ENCODE results near the gene TBC1D22A.

The TBC1D22A gene

DNA sequence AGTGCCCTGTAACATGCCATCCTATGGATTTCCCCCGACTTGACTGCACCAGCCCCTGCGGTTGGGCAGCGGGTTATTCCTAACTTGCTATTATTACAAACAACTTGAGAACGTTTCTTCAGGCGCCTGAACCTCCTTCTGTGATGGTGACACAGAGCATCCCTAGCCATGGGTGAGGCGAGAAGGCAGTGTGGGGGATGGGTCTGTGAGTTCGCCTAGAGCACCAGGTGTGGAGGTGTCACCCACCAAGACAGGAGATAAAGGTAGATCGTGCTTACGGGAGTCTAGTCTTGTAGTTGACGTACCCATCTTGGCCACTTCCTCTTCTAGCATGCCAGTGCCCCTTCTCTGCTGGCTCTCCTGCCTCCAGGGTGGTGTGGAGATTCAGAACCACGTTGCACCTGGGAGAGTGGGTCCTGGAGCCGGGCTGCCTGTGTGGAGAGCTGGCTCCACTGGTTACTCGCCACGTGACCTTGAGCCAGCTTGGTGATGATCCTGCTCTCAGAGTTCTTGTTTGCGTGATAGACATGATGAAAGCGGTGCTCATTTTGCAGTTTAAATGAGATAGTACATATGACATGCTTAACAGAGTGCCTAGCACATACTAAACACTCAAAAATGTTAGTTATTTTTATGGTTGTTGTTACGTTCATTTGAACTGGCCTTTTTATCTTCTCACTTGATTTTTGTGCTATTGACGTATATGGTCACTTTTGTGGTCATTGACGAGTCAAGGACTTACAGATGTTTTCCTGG lies 37.8 kb downstream of the TBC1D22A start:
- Histone ChIP-seq H3K4me1 (ENCODE audit: insufficient read depth, low read length) (peaks cover 5% of the 10 kb centered on the region), H3K27me3 (ENCODE audit: insufficient read depth, low read length) (no peaks in the 10 kb centered on the region)

DNA sequence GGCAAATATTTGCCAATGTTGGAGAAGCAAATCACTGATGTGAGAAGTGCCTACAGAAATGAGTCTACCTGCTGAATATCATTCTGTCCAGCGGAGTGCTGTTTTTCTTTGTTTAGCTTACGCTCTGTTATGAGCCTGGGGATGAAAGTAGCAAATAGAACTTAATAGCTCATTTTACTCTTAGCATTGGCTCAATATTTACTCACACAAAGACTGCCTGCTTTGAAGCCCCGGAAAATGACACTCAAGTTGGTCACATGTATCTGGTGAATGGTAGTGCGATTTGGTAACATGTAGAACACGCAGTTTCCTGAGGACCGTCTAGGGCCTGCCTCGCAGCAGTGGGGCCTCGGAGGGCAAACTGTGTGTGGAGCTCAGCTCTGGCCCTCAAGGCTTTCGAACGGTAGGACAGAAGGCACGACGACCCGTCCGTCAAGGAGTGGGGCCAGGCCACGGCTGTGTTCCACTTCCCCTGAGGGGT lies 38.9 kb downstream of the TBC1D22A start:
- Histone ChIP-seq H2AFZ (ENCODE audit: low read depth, low read length) (no peak overlapping the region), H3K36me3 (ENCODE audit: insufficient read depth, low read length) (peaks cover 9% of the 10 kb centered on the region)

More for the DNA sequence above, 37.8 kb downstream of the TBC1D22A start:
- no peaks in the 10 kb centered on the region for H3K9me3 ChIP-seq (ENCODE audit: low read length)
- H3K4me3 ChIP-seq (ENCODE audit: low read length): no peak overlapping the region
- H3K36me3 ChIP-seq (ENCODE audit: insufficient read depth, low read length): peaks cover 7% of the 10 kb centered on the region
- H2AFZ ChIP-seq (ENCODE audit: low read depth, low read length): no peak overlapping the region

DNA sequence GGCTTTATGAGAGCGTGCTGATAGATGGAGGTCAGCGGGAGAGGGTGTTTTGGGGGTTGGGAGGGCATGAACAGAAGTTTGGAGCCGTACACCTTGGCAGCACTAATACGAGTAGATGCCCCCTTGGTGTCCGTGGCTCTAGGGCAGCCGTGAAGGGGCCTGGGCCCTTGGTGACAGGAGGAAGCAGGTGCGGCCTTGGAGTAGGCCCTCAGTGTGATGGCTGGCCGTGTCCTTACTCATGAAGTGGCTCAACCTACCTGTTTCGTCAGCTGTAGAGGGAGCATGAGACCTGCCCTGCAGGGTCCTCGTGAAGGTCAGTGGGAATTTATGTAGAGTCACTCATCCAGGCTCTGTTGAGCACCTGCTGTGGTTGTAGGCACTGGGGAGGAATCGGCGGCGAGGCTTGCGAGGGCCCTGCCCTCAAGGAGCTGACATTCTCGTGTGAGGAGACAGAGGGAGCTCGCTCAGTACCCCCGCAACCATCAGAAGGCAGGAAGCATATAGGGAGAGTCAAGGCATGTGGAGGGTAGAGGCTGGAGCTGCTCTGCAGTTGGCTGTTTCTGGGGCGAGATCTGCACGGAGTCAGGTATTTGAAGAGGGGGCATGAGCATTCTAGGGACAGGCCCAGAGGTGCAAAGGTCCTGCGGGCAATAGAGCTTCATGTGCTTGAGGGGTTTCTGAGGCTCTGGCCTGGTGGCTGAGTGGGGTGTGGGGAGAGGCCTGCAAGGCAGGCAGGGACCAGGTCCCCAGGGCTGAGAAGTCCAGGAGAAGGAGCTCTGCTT lies 39.6 kb downstream of the TBC1D22A start:
- H3K9me3 ChIP-seq (ENCODE audit: low read length): no peaks in the 10 kb centered on the region
- H3K27me3 ChIP-seq (ENCODE audit: insufficient read depth, low read length): no peaks in the 10 kb centered on the region
- no peak overlapping the region for H3K4me3 ChIP-seq (ENCODE audit: low read length)
- peaks cover 13% of the 10 kb centered on the region for H3K36me3 ChIP-seq (ENCODE audit: insufficient read depth, low read length)
- peaks cover 5% of the 10 kb centered on the region for H3K4me1 ChIP-seq (ENCODE audit: insufficient read depth, low read length)
- H2AFZ ChIP-seq (ENCODE audit: low read depth, low read length): no peak overlapping the region

More for the DNA sequence above, 38.9 kb downstream of the TBC1D22A start:
- Histone ChIP-seq H3K4me3 (ENCODE audit: low read length) (no peak overlapping the region), H3K27me3 (ENCODE audit: insufficient read depth, low read length) (no peaks in the 10 kb centered on the region), H3K4me1 (ENCODE audit: insufficient read depth, low read length) (peaks cover 5% of the 10 kb centered on the region), H3K9me3 (ENCODE audit: low read length) (no peaks in the 10 kb centered on the region)

DNA sequence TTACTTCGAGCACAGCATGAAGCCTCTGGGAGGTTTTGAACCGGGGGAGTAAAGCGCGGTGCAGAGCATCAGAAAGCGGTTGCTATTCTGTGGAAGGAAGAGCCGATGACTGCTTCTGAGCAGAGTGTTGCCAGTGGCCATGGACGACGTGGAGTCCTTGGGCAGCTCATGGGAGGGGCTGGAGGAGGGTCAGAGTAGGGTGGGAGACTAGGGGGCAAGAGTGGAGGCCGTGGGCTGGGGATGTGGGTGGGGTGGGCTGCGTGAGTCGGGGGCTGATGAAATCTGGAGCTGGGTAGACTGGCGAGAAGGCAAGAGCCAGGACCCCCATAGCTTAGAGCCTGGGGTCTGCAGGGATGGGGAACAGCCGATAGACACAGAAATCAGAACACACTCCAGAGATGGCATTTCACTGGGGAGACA lies 40.2 kb downstream of the TBC1D22A start:
- no peaks in the 10 kb centered on the region for H3K9me3 ChIP-seq (ENCODE audit: low read length)
- no peaks in the 10 kb centered on the region for H3K27me3 ChIP-seq (ENCODE audit: insufficient read depth, low read length)
- peaks cover 15% of the 10 kb centered on the region for H3K36me3 ChIP-seq (ENCODE audit: insufficient read depth, low read length)
- no peak overlapping the region for H3K4me3 ChIP-seq (ENCODE audit: low read length)
- peaks cover 5% of the 10 kb centered on the region for H3K4me1 ChIP-seq (ENCODE audit: insufficient read depth, low read length)
- H2AFZ ChIP-seq (ENCODE audit: low read depth, low read length): no peak overlapping the region

DNA sequence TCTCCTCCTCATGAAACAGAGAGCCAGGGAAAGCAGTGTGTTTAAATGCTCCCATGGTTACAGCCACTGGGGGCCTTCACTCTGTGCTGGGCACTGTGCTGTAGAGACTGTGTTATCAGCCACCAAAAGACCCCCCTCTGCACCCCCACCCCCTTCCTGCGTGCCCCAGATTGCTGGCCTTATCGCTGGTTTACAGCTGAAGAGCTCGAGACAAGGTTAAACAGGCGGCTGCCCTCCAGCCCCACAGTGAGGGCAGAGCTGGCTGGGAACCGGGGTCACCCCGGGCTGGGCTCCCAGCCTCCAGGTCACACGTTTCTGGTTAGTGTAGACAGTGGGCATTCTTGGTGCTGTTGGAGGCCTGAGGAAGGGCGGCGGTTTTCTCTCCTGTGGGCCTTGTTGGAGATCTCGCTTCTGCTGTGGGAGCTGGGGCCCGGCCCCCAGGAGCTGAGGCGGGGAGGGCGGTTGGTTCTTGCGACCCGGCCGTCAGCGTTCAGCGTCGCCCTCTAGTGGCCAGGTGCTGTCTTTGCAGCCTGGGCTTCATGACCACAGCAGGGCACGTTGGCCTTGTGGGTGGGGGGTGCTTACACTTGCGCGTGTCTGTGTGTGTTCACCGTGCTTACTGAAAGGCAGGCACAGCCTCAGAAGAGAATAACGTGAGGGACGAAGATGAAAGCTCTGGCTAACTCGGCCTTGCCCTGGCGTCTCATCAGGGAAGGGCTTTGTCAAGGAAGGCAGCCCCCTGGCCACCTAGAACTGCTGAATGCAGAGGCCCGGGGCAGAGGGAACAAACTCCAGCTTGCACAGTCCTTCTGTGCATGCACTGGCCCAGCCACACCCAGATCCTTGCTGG lies 40.8 kb downstream of the TBC1D22A start:
- Histone ChIP-seq H3K4me1 (ENCODE audit: insufficient read depth, low read length) (peaks cover 5% of the 10 kb centered on the region), H2AFZ (ENCODE audit: low read depth, low read length) (no peak overlapping the region), H3K4me3 (ENCODE audit: low read length) (no peak overlapping the region), H3K36me3 (ENCODE audit: insufficient read depth, low read length) (peaks cover 15% of the 10 kb centered on the region), H3K27me3 (ENCODE audit: insufficient read depth, low read length) (no peaks in the 10 kb centered on the region), H3K9me3 (ENCODE audit: low read length) (no peaks in the 10 kb centered on the region)

DNA sequence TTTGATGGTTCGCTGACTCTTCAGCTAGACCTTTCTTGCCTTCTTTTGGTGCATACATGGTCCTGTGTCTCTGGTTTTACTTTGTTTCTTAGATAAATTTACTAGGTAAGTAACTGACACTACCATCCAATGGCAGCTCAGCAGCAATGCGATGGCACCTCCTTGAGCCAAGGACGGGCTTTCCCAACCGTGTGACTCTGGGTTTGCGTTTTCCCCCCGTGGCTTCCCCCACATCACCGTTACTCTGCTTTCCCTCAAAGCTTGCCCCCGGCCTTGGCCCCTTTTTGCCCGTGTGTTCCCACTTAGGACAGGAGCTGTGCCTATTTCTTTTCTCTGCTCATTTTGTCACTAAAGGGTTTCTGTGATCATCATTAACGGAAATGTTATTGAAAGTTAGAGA lies 41.5 kb downstream of the TBC1D22A start:
- Histone ChIP-seq H3K27me3 (ENCODE audit: insufficient read depth, low read length) (no peaks in the 10 kb centered on the region), H3K4me1 (ENCODE audit: insufficient read depth, low read length) (peaks cover 2% of the 10 kb centered on the region), H2AFZ (ENCODE audit: low read depth, low read length) (no peak overlapping the region), H3K36me3 (ENCODE audit: insufficient read depth, low read length) (peaks cover 15% of the 10 kb centered on the region), H3K4me3 (ENCODE audit: low read length) (no peak overlapping the region), H3K9me3 (ENCODE audit: low read length) (no peaks in the 10 kb centered on the region)

DNA sequence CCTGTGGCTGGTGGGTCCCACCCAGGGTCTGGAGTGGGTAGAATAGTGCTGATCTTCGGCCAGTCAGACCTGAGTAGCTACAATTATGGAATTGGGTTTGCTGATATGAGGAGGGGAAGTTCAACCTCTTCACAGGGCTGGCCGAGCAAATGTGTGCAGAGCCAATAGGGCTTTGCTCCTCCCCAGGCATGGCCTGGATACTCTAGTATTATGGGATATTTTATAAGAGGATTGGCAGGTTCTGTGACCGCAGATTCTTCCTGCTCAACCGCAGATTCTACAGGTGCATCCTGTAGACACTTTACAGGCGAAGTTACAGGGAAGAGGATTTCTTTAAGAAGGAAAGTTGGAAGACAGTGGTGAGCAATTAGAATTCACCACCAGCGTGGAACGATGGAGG lies 44.3 kb downstream of the TBC1D22A start:
- Histone ChIP-seq H3K36me3 (ENCODE audit: insufficient read depth, low read length) (peaks cover 9% of the 10 kb centered on the region), H2AFZ (ENCODE audit: low read depth, low read length) (no peak overlapping the region), H3K27me3 (ENCODE audit: insufficient read depth, low read length) (no peaks in the 10 kb centered on the region), H3K9me3 (ENCODE audit: low read length) (peaks cover 2% of the 10 kb centered on the region), H3K4me1 (ENCODE audit: insufficient read depth, low read length) (peaks cover under 1% of the 10 kb centered on the region), H3K4me3 (ENCODE audit: low read length) (no peak overlapping the region)

DNA sequence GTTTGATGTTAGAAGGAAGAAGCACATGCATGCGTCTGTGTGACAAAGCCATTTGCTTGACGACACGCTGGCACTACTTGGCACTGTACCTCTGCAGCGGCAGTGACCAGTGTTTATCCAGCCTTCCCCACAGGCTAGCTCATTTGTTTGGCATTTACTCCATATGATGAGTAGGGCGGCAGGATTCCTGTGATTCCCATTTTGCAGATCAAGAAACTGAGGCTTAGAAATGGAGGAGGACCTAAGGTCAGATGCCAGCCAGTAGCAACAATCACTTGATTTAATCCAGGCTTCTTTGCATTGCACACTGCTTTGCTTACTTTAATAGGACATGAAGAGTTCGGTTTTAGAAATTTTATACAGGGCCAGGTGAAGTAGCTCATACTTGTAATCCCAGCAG lies 45.0 kb downstream of the TBC1D22A start:
- peaks cover 9% of the 10 kb centered on the region for H3K36me3 ChIP-seq (ENCODE audit: insufficient read depth, low read length)
- no peak overlapping the region for H2AFZ ChIP-seq (ENCODE audit: low read depth, low read length)
- H3K4me3 ChIP-seq (ENCODE audit: low read length): no peak overlapping the region
- H3K4me1 ChIP-seq (ENCODE audit: insufficient read depth, low read length): peaks cover 7% of the 10 kb centered on the region
- H3K9me3 ChIP-seq (ENCODE audit: low read length): peaks cover 2% of the 10 kb centered on the region
- no peaks in the 10 kb centered on the region for H3K27me3 ChIP-seq (ENCODE audit: insufficient read depth, low read length)

DNA sequence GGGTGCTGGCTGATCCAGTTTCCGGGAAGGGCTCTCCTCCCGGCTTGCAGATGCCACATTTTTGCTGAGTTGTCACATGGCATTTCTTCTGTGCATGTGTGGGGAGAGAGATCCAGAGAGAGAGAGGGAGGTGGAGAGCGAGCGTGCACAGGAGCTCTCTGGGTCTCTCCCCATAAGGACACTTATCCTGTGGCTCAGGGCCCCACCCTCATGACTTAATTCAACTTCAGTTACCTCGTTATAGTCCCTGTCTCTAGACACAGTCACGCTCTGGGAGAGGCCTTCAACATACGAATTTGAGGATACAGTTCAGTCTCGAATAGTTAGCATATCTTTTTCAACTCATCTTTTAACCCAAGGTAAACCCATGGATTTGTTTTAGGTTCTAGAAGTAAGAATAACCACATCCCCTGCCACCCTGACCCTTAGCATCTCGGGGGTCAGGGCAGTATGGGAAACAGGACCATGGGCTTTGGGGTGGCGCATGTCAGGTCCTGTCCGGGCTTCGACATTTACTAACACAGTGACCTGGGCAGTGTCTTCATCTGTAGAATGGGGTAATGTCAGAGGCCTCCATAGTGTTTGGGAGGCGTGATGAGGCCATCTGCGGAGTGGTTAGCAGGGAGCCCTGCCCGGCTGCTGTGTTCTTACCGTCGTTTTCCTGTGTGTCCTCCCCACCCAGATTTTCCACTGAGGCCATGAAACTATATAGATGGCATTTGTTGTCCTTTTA lies 46.9 kb downstream of the TBC1D22A start:
- no peaks in the 10 kb centered on the region for H3K27me3 ChIP-seq (ENCODE audit: insufficient read depth, low read length)
- H3K9me3 ChIP-seq (ENCODE audit: low read length): peaks cover 2% of the 10 kb centered on the region
- peaks cover 9% of the 10 kb centered on the region for H3K36me3 ChIP-seq (ENCODE audit: insufficient read depth, low read length)
- peaks cover 24% of the 10 kb centered on the region for H3K4me1 ChIP-seq (ENCODE audit: insufficient read depth, low read length)
- H2AFZ ChIP-seq (ENCODE audit: low read depth, low read length): no peak overlapping the region
- H3K4me3 ChIP-seq (ENCODE audit: low read length): no peak overlapping the region

DNA sequence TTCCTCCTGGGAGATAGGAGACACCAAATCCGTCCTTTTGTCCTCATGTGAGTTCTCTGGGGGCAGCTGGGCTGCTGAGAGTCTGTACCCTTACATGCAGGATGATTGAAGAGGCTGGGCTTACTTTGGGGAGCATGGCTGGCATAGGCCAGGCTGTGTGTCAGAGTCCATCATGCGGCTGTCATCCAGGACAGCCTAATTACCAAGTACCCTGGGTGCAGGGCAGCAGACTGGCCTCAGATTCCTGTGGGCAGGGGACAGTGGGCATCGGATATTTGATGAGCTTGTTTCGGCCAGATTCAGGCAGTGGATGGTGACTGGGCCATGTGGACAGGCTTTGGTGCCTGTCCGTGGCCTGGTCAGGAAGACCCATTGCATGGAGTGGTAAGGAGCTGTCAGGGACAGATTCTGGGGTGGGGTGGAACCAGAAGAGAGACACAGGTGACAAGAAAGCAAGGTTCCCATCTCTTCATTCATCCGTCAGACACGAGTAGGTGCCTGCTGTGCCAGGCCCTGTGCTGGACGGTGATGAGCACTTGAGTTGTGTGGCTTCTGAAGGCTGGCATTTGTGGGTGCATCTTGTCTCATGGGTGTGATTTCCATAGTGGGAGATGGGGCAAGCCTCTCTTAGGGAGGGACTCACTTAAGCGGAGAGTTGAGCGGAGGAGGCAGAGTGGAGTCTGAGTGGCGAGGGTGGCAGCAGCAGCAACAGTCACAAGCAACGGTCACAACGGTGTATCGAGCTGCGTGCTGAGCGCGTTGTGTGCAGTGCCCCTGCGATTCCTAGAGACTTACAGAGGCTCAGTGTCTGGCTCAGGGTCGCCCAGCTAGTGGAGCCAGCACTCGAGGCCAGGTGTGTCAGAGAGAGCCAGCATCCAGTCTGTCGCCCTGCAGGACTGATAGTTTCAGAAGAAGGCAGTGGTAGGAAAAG lies 48.7 kb downstream of the TBC1D22A start:
- Histone ChIP-seq H3K36me3 (ENCODE audit: insufficient read depth, low read length) (peaks cover 7% of the 10 kb centered on the region), H3K4me1 (ENCODE audit: insufficient read depth, low read length) (peaks cover 32% of the 10 kb centered on the region), H3K27me3 (ENCODE audit: insufficient read depth, low read length) (no peaks in the 10 kb centered on the region), H3K4me3 (ENCODE audit: low read length) (no peak overlapping the region), H2AFZ (ENCODE audit: low read depth, low read length) (no peak overlapping the region), H3K9me3 (ENCODE audit: low read length) (peaks cover 2% of the 10 kb centered on the region)

DNA sequence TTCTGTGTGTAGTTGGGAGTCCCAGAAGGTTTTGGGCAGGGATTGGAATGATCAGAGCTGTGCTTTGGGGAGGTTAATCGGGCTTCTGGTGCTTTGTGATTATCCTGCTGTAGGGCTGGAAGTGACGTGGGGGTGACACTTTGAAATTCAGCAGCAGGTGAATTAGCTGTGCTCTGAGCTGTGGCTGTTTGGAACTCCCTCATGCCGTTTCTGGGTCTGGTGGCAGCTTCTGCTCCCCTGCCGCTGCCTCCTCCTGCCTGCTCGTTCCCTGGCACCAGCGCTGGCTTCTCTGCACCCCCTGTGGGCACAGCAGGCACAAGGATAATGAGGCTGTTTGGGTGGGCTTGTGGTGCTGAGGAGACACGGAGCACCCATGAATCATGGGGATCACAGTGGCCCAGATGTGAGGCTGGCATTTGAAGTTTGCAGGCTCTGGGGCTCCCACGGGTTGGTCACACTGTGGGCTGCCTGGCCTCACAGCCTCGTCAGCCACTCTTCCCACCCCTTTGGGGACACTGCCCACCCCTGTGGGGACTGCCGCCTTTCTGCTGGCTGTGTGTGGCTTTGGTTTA lies 49.7 kb downstream of the TBC1D22A start:
- Histone ChIP-seq H3K9me3 (ENCODE audit: low read length) (peaks cover 2% of the 10 kb centered on the region), H2AFZ (ENCODE audit: low read depth, low read length) (no peak overlapping the region), H3K4me1 (ENCODE audit: insufficient read depth, low read length) (peaks cover 40% of the 10 kb centered on the region), H3K27me3 (ENCODE audit: insufficient read depth, low read length) (no peaks in the 10 kb centered on the region), H3K4me3 (ENCODE audit: low read length) (no peak overlapping the region), H3K36me3 (ENCODE audit: insufficient read depth, low read length) (peaks cover 2% of the 10 kb centered on the region)
